ENCODE results near the gene C1orf232. TPM values are rescaled to one million over a fixed set of nuclear protein-coding genes. Genes with fewer than 3 reads are reported as not detected.

Gene C1orf232
- polyA plus RNA-seq, 5 donors = not detected

GRCh38 chr1:26125382-26125781, 43.4 kb downstream of the C1orf232 start:
- DNase-seq = no peak

GRCh38 chr1:26124418-26125331, 44.1 kb downstream of the C1orf232 start:
- no peak for DNase-seq

GRCh38 chr1:26122988-26123973, 45.5 kb downstream of the C1orf232 start:
- no peak for DNase-seq

- DNase-seq = no peak
Observed at GRCh38 chr1:26121854-26122773, 46.6 kb downstream of the C1orf232 start.

GRCh38 chr1:26119892-26120608, 48.7 kb downstream of the C1orf232 start:
- DNase-seq = no peak

GRCh38 chr1:26114165-26114927, 54.4 kb downstream of the C1orf232 start:
- no peak for DNase-seq

Other genes with a start within 250 kb of the C1orf232 start
- gene PAFAH2, start 170.9 kb downstream of the C1orf232 start, polyA plus RNA-seq (ENCODE audit: insufficient read depth in 1 of 5, insufficient read length in 5 of 5, low replicate concordance in 1 of 5) = 10 to 100 TPM; 11.6 to 14.1 (median 12.3) TPM
- 1 to 10 TPM in 1 of 5 donors, under 1 TPM in 4; 0.49 to 1.5 (median 0.51) TPM for gene EXTL1, start 147.2 kb downstream of the C1orf232 start, polyA plus RNA-seq (ENCODE audit: insufficient read depth in 1 of 5, insufficient read length in 5 of 5, low replicate concordance in 1 of 5)
- under 1 TPM; 0.17 to 0.49 (median 0.20) TPM for gene SLC30A2, start 122.8 kb downstream of the C1orf232 start, polyA plus RNA-seq (ENCODE audit: insufficient read depth in 1 of 5, insufficient read length in 5 of 5, low replicate concordance in 1 of 5)
- gene TRIM63, start 101.3 kb downstream of the C1orf232 start, polyA plus RNA-seq (ENCODE audit: insufficient read depth in 1 of 5, insufficient read length in 5 of 5, low replicate concordance in 1 of 5) = 1 to 10 TPM in 2 of 5 donors, under 1 TPM in 2, not detected in 1; 0.15 to 2.1 (median 1.3) TPM
- gene PDIK1L, start 57.1 kb downstream of the C1orf232 start, polyA plus RNA-seq (ENCODE audit: insufficient read depth in 1 of 5, insufficient read length in 5 of 5, low replicate concordance in 1 of 5) = 10 to 100 TPM; 17.2 to 26.9 (median 24.0) TPM
- gene FAM110D, start 9.9 kb downstream of the C1orf232 start, polyA plus RNA-seq (ENCODE audit: insufficient read depth in 1 of 5, insufficient read length in 5 of 5, low replicate concordance in 1 of 5) = 1 to 10 TPM; 1.2 to 2.0 (median 1.6) TPM
- gene ZNF593, start 945 bp upstream of the C1orf232 start, polyA plus RNA-seq (ENCODE audit: insufficient read depth in 1 of 5, insufficient read length in 5 of 5, low replicate concordance in 1 of 5) = 10 to 100 TPM in 3 of 5 donors, 1 to 10 TPM in 2; 8.1 to 23.0 (median 14.2) TPM
- 1 to 10 TPM in 4 of 5 donors, under 1 TPM in 1; 0.75 to 2.0 (median 1.2) TPM for gene ZNF593OS, start 2.9 kb upstream of the C1orf232 start, polyA plus RNA-seq (ENCODE audit: insufficient read depth in 1 of 5, insufficient read length in 5 of 5, low replicate concordance in 1 of 5)
- gene CNKSR1, start 8.5 kb upstream of the C1orf232 start, polyA plus RNA-seq (ENCODE audit: insufficient read depth in 1 of 5, insufficient read length in 5 of 5, low replicate concordance in 1 of 5) = 10 to 100 TPM; 15.2 to 25.9 (median 24.0) TPM
- gene CATSPER4, start 21.6 kb upstream of the C1orf232 start, polyA plus RNA-seq (ENCODE audit: insufficient read depth in 1 of 5, insufficient read length in 5 of 5, low replicate concordance in 1 of 5) = under 1 TPM in 1 of 5 donors, not detected in 4; 0.08 TPM
- 10 to 100 TPM; 20.0 to 26.4 (median 21.9) TPM for gene CEP85, start 65.2 kb upstream of the C1orf232 start, polyA plus RNA-seq (ENCODE audit: insufficient read depth in 1 of 5, insufficient read length in 5 of 5, low replicate concordance in 1 of 5)
- gene SH3BGRL3, start 111.1 kb upstream of the C1orf232 start, polyA plus RNA-seq (ENCODE audit: insufficient read depth in 1 of 5, insufficient read length in 5 of 5, low replicate concordance in 1 of 5) = 100 to 1,000 TPM in 2 of 5 donors, 10 to 100 TPM in 3; 89.9 to 123 (median 98.7) TPM
- gene UBXN11, start 137.7 kb upstream of the C1orf232 start, polyA plus RNA-seq (ENCODE audit: insufficient read depth in 1 of 5, insufficient read length in 5 of 5, low replicate concordance in 1 of 5) = 10 to 100 TPM; 23.7 to 29.6 (median 27.9) TPM
- gene CD52, start 149.0 kb upstream of the C1orf232 start, polyA plus RNA-seq (ENCODE audit: insufficient read depth in 1 of 5, insufficient read length in 5 of 5, low replicate concordance in 1 of 5) = 1 to 10 TPM; 2.8 to 7.0 (median 5.6) TPM
- gene CRYBG2, start 185.2 kb upstream of the C1orf232 start, polyA plus RNA-seq (ENCODE audit: insufficient read depth in 1 of 5, insufficient read length in 5 of 5, low replicate concordance in 1 of 5) = 1 to 10 TPM in 4 of 5 donors, under 1 TPM in 1; 0.70 to 2.5 (median 1.5) TPM
- gene ZNF683, start 203.8 kb upstream of the C1orf232 start, polyA plus RNA-seq (ENCODE audit: insufficient read depth in 1 of 5, insufficient read length in 5 of 5, low replicate concordance in 1 of 5) = under 1 TPM in 4 of 5 donors, not detected in 1; 0.10 to 0.27 (median 0.19) TPM
- under 1 TPM; 0.06 to 0.10 (median 0.08) TPM for gene LIN28A, start 241.9 kb upstream of the C1orf232 start, polyA plus RNA-seq (ENCODE audit: insufficient read depth in 1 of 5, insufficient read length in 5 of 5, low replicate concordance in 1 of 5)

Measured in right lung (tissue), 5 donors.